GM18951 (cell line): ENCODE measurements around the gene ATP6V1G3.

ENCODE experiments used
- POLR2A ChIP-seq: IDR thresholded peaks from 4 replicates; pipeline ENCODE4 v1.6.1; 2011; ENCODE audit warnings: mild to moderate bottlenecking; ENCODE audit not compliant: insufficient read length, insufficient read depth; ENCODE audit errors: extremely low read depth
- in situ Hi-C: fragments of 300-500 bp; cut with MboI; formaldehyde crosslinking; loops from one replicate; pipeline ENCODE4 v1.12.0; 2022; ENCODE audit warnings: low sequenced_read_pairs, mixed read lengths, inconsistent platforms; ENCODE audit not compliant: unreplicated experiment

Gene ATP6V1G3

DNA sequence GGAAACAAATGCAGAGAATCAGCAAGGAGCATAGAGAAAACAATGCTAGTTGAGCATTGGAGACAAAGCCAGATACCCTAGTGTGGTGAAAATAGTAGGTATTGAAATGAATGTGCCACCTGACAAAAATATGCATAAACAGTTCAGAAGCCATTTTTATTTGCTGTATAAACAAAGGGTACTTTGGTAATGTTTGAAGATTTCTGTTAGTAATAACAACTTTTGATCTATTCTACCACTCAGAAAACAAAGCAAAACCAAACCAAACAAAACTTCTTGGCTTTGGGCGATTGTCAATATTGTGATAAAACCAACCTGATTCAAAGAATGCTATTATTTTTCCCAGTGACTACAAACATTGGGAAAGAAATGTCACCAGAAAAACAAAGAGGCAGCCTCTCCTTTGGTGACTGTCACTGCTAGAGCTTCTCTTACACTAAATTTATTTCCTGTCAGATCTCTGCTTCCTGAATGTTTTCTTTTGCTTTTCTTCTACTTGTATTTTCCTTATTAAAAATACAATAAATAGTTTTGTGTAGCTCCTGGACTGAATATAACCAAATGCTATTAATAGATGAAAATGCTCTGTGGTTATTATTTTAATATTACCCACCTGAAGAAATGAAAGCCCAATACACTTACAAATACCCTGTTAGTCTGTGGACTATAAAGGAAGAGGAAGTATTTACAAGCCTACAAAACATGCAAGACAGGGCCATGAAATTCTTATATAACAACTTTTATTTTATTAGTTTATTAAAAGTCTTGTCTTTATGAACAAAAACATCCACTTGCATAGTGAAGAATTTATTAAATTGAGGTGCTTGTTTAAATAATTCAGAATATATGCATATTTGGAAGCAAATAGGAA is 5.7 kb downstream of the ATP6V1G3 start:
- no peak for TF ChIP-seq POLR2A
- in situ Hi-C loops: no loop called here

DNA sequence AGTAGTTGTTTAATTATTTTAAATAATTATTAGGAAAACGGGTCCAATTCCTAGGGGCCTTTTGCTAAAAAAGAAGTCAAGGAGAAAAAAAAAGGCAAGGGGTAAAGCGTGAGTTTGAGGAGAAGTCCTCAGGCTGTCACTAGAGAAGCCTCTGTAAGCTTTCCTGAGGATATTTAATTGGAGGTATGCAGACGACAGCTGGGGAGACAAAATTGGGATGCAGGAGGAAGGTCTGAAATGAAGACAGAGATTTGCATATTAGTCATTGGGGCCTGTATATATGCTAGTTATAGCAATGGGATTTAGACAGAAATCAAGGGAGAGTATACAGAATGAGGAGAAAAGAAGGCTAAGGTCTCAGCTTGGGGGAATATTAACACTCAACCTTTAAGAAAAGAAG is 8.6 kb downstream of the ATP6V1G3 start:
- in situ Hi-C loops: no loop called here
- TF ChIP-seq POLR2A: no peak

DNA sequence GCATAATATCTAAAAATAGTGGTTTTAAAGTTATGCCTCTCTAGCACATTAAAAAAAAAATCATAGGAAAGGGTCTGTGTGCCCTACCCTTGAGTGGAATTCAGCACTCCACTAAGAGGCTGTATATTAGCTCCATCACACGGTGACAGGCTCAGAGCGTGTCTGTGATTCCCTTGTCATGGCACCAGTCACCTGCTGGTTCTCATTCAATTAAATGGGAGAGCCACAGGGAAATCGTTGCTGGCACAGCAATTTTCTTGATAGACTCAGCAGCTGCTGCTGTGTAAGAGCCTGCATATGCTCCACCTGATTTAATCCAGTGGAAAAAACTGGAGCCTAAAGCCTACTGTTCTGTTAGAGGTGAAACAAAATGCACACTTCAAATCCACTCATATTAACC is 9.5 kb downstream of the ATP6V1G3 start:
- TF ChIP-seq POLR2A: no peak
- in situ Hi-C loops: no loop called here

DNA sequence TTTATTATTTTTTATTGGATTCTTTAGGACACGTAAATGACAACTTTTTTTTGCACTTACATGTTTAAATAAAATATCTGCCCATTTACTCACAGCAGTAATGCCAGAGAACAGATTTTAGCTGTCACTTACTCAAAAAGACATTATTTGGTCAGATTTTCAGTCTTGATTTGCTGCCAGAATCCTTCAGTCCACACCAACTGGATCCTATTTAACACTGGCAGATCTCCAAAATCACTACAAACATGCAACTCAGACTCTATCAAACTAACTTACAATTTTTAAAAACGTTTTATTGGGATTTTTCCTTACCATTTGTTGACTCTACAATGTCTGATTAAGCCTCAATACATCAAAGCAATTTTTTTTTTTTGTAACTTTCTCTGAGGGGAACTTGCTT is 11.1 kb downstream of the ATP6V1G3 start:
- in situ Hi-C loops: no loop called here
- no peak for TF ChIP-seq POLR2A

DNA sequence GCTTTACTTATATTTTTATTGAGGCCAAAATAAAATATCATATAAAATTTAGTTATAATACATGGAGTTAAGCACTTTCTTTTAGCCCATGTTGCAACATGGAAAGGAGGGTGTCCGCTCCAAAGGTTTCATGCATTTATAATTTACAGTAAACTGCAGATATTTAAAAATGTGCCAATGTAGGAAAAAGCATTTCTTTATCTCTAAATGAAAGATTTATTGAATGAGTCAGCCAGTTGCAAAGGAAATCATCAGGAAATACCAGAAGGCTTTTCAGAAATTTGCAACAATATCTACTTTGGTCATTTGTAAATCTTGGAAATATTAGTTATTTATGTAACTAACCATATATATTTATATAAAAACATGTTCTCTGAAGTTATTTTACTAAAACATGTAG is 12.1 kb downstream of the ATP6V1G3 start:
- TF ChIP-seq POLR2A: no peak
- in situ Hi-C loops: no loop called here

DNA sequence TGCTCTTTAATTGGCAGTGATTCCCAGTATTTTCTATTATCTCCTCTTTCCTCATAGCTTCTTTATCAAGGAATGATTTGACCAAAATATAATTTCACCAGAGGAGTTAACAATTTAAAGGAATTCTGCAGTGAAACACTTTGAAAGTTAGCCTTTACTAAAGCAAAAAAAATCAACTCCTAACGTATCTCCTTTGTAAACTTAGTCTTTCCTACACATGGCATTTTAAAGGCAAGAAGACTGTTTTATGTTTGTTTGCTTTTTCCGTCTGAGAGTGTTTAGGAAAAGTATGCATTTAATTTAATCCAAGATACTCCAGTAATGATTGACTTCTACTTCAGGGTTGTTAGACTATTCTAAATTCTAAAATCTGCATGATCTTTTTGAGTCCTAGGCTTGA is 15.9 kb downstream of the ATP6V1G3 start:
- in situ Hi-C loops: loop anchor here (25.0 kb wide), 1 partner anchor 163 kb away; no protein-coding TSS in a partner anchor
- TF ChIP-seq POLR2A: no peak

DNA sequence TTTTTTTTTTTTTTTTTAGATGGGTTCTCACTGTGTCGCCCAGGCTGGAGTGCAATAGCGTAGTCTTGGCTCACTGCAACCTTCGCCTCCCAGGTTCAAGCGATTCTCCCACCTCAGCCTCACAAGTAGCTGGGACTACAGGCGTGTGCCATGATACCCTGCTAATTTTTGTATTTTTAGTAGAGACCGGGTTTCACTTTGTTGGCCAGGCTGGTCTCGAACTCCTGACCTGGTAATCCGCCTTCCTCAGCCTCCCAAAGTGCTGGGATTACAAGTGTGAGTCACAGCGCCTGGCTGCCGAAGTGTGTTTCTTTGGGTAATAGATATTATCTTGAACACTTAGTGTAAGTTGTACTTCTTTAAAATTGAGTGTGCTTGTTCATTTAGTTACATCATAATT is 16.4 kb downstream of the ATP6V1G3 start:
- in situ Hi-C loops: loop anchor here (25.0 kb wide), 1 partner anchor 163 kb away; no protein-coding TSS in a partner anchor

DNA sequence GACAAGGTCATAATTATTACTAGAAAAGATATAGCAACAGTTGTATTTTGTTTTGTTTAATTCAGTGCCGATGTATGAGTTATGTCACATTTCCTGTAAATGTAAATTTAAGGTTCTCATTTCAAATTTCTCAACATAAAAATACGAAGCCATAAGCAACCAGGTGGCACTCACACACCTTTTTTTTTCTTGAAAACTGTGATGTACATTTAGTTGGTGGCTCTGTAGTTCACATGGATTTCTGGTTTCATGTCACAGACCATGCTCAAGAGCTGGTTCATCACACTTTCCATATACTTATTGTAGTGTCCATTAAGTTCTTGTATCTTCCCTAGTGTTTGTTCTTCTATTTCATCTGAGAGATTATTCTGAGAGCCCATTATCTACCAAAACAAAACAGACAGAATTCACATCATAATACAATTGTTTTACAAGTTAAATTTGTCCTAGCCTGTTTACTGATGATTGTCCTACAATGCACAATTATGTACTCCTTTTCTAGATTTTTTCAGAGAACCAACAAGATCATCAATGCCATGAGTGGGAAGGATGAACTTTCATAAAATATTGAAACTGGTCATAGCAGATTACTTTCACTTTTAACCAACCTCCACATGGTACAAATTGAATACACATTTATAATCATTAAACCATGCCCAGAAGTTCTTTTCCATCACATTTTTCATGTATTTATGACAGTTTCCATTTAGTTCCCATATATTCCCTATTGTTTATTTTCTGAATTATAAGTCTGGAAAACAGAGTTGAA is 17.1 kb downstream of the ATP6V1G3 start:
- no peak for TF ChIP-seq POLR2A
- in situ Hi-C loops: loop anchor here (25.0 kb wide), 1 partner anchor 164 kb away; no protein-coding TSS in a partner anchor

DNA sequence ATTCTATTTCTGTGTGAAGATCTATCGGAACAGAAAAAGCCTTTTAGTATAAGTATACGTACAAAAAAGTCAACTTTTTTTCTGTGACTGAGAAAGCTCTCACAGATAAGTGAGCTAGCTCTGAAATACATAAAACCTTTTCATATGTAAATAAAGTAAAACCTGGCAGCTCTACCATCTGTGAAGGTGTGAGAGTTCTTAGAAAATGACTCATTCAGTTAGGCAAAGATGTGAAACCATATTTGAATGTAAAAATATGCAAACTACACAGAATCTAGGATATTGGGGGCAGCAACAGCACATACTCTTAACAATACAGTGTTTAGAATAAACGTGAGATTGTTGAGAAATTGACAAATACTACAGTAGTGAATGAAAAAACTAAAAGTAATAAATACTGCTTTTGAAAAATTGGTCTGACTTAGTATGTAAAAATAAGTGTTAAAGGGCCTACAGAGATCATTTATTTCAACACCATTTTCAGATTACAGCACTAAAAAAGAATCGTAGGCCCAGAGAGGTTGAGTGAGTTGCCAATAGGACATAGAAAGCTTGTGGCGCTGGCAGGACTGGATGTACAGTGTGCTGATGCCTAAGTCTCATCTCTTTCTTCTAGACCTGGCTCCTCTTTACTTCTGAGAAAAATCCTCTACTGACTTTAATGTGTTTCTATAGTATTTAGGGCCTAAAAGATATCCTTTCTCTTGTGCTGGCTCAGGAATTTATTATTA is 19.8 kb downstream of the ATP6V1G3 start:
- in situ Hi-C loops: loop anchor here (25.0 kb wide), 1 partner anchor 167 kb away; no protein-coding TSS in a partner anchor
- TF ChIP-seq POLR2A: no peak

DNA sequence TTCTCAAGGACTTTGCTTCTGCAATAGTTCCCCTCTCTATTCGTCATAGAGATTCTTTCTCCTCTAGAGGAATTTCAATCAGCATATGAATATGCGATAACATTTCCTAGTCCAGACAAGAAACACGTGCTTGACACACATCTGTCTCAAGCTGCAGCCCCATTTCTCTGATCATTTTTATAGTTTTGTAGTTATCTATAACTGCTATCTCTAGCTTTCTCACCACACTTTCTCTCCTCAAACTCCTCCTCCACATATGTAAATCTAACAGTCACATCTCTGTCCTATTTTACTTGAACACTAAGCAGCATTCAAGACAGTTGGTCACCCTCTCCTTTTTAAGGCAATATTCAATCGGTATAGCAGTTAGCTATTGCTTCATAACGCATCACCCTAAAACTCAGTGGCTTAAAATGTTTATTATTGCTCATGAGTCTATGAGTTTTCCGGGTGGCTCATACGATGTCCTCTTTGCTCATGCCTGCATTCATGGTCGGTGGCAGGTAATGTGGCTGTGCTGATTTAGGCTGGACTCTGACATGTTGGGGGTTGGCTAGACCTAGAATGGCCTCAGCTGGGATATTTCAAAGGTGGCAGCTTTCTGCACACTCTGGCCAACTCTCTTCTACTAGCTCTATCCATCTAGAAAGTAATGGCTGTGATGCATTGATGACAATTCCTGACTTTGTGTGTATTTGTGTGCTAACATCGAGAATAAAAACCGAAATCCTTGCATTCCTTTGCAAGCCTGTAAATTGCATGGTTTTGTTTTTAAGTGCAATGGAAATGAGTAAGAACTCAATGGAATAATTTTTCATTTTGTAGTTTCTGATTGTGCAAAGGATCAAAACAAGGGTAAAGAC is 20.6 kb downstream of the ATP6V1G3 start:
- in situ Hi-C loops: loop anchor here (25.0 kb wide), 1 partner anchor 167 kb away; no protein-coding TSS in a partner anchor
- TF ChIP-seq POLR2A: no peak

DNA sequence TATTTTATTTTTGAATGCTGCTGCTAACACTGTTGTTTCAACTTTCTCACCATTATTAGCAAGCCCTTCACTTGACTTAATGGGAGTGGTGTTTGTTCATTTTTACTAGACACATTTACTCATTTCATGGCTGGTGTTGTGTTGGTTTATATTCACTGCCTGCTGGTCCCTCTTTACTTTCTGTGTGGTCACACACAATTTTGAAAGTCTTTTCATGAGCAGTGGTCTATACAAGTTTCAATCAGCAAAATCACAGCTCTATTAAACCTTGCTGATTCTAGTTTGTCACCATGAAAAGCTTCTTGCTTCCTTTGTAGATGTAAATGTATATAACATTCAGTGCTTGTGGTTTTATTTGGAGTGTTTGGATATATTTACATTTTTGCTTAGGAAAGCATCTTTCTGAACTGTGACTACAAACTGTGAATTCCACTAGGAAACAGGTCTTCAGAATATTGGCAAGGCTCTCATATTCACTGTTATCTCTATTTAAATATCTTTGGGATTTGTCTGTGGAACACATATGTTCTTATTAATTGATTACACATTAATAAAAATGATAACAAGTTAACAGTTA is 22.8 kb downstream of the ATP6V1G3 start:
- TF ChIP-seq POLR2A: no peak
- in situ Hi-C loops: loop anchor here (25.0 kb wide), 1 partner anchor 170 kb away; no protein-coding TSS in a partner anchor

DNA sequence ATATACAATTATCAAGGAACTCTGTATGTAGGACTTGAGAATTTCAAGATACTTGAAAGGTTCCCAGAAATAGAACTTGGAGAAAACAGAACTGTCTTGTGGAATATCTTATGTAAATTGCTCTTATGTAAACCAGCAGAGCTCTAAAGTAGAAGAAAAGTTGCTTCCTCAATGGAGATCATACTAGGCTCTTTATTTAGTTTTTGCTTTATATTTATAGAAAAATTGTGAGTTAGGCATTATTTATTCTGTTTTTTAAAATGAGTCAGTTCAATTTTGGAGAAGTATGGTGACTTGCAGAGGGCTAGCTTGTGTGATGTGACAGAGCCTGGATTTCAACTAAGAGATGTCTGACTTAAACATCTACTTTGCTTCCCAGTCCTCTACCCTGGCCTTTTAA is 40.4 kb downstream of the ATP6V1G3 start:
- TF ChIP-seq POLR2A: no peak
- in situ Hi-C loops: loop anchor here (25.0 kb wide), 1 partner anchor 187 kb away; no protein-coding TSS in a partner anchor

DNA sequence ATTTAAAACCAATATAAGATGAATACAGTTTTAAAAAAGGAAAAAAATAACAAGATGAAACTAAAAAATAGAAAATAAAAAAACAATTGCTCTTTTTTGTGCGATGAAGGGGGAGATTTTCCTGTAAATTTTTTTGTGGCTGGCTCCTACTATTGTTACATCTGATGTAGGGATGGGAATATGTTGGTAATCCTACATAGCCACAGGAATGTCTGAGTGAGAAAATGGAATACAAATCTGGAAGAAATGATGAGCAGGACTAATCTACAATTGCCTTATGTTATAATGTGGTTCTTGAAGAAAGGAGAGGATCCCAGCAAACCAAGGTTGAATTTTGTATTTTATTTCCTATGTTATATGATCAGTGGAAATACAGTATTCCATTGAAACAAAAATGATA is 40.9 kb downstream of the ATP6V1G3 start:
- in situ Hi-C loops: no loop called here

More for the DNA sequence above, 40.9 kb downstream of the ATP6V1G3 start:
- TF ChIP-seq POLR2A: no peak
